Transverse colon (tissue), 4 donors: Measurements from ENCODE around the gene ZNF384. TPM values are rescaled to one million over a fixed set of nuclear protein-coding genes. Genes with fewer than 3 reads are reported as not detected.

Source experiments
- DNase-seq: peaks from one replicate; pipeline ENCODE4 v3.0.0-alpha.2; 2019
- H3K27ac ChIP-seq, 4 donors: fragments of 200-600 bp; sonication (generic); 2 replicates each; pipeline ENCODE4 v1.5.1; 2016 to 2018; ENCODE audit warnings: inconsistent platforms in 4 of 4
- H3K27me3 ChIP-seq: fragments of 200-600 bp; sonication (generic); 2 replicates; pipeline ENCODE4 v1.5.1; 2017; ENCODE audit warnings: inconsistent platforms
- H3K36me3 ChIP-seq, 4 donors: fragments of 200-600 bp; sonication (generic); 2 replicates each; pipeline ENCODE4 v1.5.1; 2017 to 2019; ENCODE audit warnings: inconsistent platforms in 4 of 4
- H3K4me1 ChIP-seq, 4 donors: fragments of 200-600 bp; sonication (generic); 2 replicates each; pipeline ENCODE4 v1.5.1; 2017 to 2020; ENCODE audit warnings: inconsistent platforms in 4 of 4
- H3K4me3 ChIP-seq, 4 donors: fragments of 200-600 bp; sonication (generic); 1 replicate in 1 of 4; 2 replicates in 3 of 4; pipeline versions ENCODE4 v1.5.1 to v1.6.1; 2017 to 2019; ENCODE audit warnings: inconsistent platforms in 4 of 4
- H3K9me3 ChIP-seq, 2 donors: fragments of 200-600 bp; sonication (generic); 2 replicates each; pipeline ENCODE4 v1.5.1; 2017 to 2019; ENCODE audit warnings: inconsistent platforms in 2 of 2
- EP300 ChIP-seq: sonication (generic); formaldehyde crosslinking; IDR thresholded peaks from one replicate; pipeline ENCODE4 v1.6.1; 2017; ENCODE audit warnings: antibody characterized with exemption, low read depth
- POLR2A ChIP-seq: fragments of 450-650 bp; IDR thresholded peaks from one replicate; pipeline ENCODE4 v1.6.1; 2016; ENCODE audit warnings: antibody characterized with exemption, mild to moderate bottlenecking, moderate library complexity
- POLR2AphosphoS5 ChIP-seq, 3 donors: sonication (generic); formaldehyde crosslinking; IDR thresholded peaks; one replicate each; pipeline ENCODE4 v1.6.1; 2016; ENCODE audit warnings: antibody characterized with exemption in 3 of 3
- WGBS, 2 donors: methylation state at CpG; one replicate each; pipeline ENCODE4 v1.1.5; 2018; ENCODE audit warnings: low coverage in 1 of 2; 5-methylcytosine and 5-hydroxymethylcytosine counted together
- in situ Hi-C, 4 donors: fragments of 200-750 bp; cut with MboI; loops; one replicate each; pipeline versions ENCODE4 v1.15.0 to v1.15.1; 2017; ENCODE audit warnings: low sequenced_read_pairs in 3 of 4, low pct_ligation_motif_present in 1 of 4, low pct_unique_long_range_greater_than_20kb in 1 of 4
- intact Hi-C: fragments of 100-400 bp; cut with DNase I; formaldehyde crosslinking; loops from one replicate; pipeline ENCODE4 v1.15.1; 2023; ENCODE audit warnings: low total_unique reads
- total RNA-seq, 4 donors: library from RNA; depleted of rRNA; stranded (reverse); fragments of >200 nt; gene quantifications; one replicate each; pipeline ENCODE4 v1.1.0, GENCODE V29; 2016
- TF ChIP-seq, protein P1 (sequence below), 5 experiments: fragments of 200-600 bp in 3 of 5; fragments of 450-650 bp in 2 of 5; sonication (generic) in 3 of 5; IDR thresholded peaks; 1 replicate in 2 of 5; 2 replicates in 3 of 5; pipeline ENCODE4 v1.5.1; 2016 to 2017; ENCODE audit warnings: antibody characterized with exemption in 5 of 5, inconsistent platforms in 3 of 5, mild to moderate bottlenecking in 2 of 5, moderate library complexity in 1 of 5

The ZNF384 gene
- total RNA-seq, 4 donors from 2014 or later = 34.8 to 49.4 (median 42.8) TPM

GRCh38 chr12:6685814-6686213 is 3.4 kb downstream of the ZNF384 start:
- DNase-seq = no peak
- in situ Hi-C loops (no loop called here), intact Hi-C loops (no loop called here)
- H3K36me3 ChIP-seq = no peaks in the 10 kb centered on the region
- H3K27ac ChIP-seq = no peak overlapping the region
- 66 to 78% methylated on average over 2 to 3 of the region's 3 CpGs for WGBS, 2 donors
- no peaks in the 10 kb centered on the region for H3K27me3 ChIP-seq
- TF ChIP-seq, protein P1, sequence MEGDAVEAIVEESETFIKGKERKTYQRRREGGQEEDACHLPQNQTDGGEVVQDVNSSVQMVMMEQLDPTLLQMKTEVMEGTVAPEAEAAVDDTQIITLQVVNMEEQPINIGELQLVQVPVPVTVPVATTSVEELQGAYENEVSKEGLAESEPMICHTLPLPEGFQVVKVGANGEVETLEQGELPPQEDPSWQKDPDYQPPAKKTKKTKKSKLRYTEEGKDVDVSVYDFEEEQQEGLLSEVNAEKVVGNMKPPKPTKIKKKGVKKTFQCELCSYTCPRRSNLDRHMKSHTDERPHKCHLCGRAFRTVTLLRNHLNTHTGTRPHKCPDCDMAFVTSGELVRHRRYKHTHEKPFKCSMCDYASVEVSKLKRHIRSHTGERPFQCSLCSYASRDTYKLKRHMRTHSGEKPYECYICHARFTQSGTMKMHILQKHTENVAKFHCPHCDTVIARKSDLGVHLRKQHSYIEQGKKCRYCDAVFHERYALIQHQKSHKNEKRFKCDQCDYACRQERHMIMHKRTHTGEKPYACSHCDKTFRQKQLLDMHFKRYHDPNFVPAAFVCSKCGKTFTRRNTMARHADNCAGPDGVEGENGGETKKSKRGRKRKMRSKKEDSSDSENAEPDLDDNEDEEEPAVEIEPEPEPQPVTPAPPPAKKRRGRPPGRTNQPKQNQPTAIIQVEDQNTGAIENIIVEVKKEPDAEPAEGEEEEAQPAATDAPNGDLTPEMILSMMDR (IDR thresholded peaks at IDR 0.05) = no peak
- TF ChIP-seq EP300 (no peak), POLR2AphosphoS5 (IDR thresholded peaks at IDR 0.05) (no peak), POLR2A (no peak)
- peaks cover 21 to 49% (median 28%) of the 10 kb centered on the region in 4 donors for H3K4me1 ChIP-seq
- no peaks in the 10 kb centered on the region for H3K9me3 ChIP-seq
- H3K4me3 ChIP-seq = no peak overlapping the region

DNA sequence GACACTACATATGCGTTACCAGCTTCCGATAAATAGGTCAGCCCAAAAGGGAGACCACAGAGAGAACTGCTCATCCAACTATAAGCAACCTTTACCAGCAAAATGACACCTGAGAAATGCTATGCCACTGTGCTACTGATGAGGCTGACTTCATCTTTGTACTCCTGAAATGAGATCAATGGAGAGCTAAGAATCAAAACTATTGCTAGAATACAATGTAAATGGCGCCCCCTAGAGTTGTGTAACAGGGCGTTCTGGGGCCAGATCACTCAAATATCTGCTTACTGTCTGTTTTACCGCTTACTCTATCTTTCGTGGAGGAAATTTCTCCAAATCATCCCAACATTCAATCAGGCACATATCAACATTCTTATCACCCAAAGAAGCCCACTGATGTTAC is 4.6 kb downstream of the ZNF384 start:
- in situ Hi-C loops = no loop called here
- Histone ChIP-seq H3K27me3 (no peaks in the 10 kb centered on the region), H3K9me3 (no peaks in the 10 kb centered on the region), H3K4me1 (peaks cover 17 to 38% (median 18%) of the 10 kb centered on the region in 4 donors), H3K27ac (peak overlapping the region in 1 of 4 donors; percentile 5), H3K36me3 (peaks cover 0 to 8% (median 3%) of the 10 kb centered on the region in 4 donors), H3K4me3 (no peak overlapping the region)
- intact Hi-C loops = no loop called here
- no peak for DNase-seq
- 52 to 76% methylated on average over 2 to 6 of the region's 6 CpGs for WGBS, 2 donors
- TF ChIP-seq EP300 = no peak
- TF ChIP-seq, protein P1 (IDR thresholded peaks at IDR 0.05) = peak in 4 of 5 experiments; percentile 38 to 52 (median 46)

DNA sequence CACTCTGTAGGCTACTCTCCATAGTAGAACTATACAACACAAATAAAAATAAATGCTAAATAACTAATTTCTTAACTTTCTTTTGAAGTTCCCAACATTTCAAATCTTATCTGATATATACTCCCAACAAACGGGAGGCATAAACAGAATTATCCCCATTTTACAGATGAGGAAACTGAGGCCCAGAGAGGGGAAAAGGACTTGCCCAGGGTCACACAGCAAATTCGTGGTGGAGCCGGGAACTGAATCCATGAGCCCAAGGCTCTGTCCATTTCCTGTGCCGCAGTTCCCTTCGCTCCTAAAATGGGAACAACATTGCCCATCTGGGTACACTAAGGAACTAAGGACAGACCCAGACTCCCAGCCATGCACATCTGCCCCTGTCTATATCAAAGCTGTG is 12.2 kb downstream of the ZNF384 start:
- no peak overlapping the region for H3K4me3 ChIP-seq
- no peaks in the 10 kb centered on the region for H3K27me3 ChIP-seq
- WGBS, 2 donors = 88 to 97% methylated on average over 4 to 5 of the region's 5 CpGs
- H3K36me3 ChIP-seq = peaks cover 0 to 72% (median 30%) of the 10 kb centered on the region in 4 donors
- H3K27ac ChIP-seq = no peak overlapping the region
- H3K4me1 ChIP-seq = no peaks in the 10 kb centered on the region
- TF ChIP-seq POLR2A = no peak
- TF ChIP-seq, protein P1 (IDR thresholded peaks at IDR 0.05) = no peak
- no peak for TF ChIP-seq POLR2AphosphoS5 (IDR thresholded peaks at IDR 0.05)
- TF ChIP-seq EP300 = no peak
- intact Hi-C loops (no loop called here), in situ Hi-C loops (no loop called here)
- no peaks in the 10 kb centered on the region for H3K9me3 ChIP-seq
- no peak for DNase-seq

DNA sequence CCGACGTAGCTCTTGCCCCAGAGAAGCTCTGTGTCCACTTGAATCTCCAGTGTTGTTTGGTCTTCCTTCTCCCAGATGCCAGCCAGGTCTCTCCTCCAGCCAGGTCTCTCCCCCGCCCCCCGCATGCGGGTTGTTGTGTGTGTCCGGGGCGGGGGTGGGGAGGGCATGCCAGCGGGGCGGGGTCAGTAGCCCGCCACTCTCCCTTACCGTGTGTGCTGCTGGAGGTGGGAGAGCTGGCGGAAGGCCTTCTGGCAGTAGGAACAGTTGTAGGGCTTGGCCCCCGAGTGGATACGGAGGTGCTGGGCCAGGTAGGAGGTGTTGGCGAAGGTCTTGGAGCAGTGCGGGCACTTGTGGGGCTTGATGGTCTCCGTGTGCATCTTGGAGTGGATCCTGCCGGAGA is 17.0 kb downstream of the ZNF384 start:
- TF ChIP-seq EP300 = no peak
- TF ChIP-seq POLR2AphosphoS5 (IDR thresholded peaks at IDR 0.05) = no peak
- TF ChIP-seq POLR2A = no peak
- TF ChIP-seq, protein P1 (IDR thresholded peaks at IDR 0.05) = no peak
- intact Hi-C loops = no loop called here
- WGBS, 2 donors = 87 to 97% methylated on average over 5 to 18 of the region's 18 CpGs

More for the DNA sequence above, 17.0 kb downstream of the ZNF384 start:
- H3K9me3 ChIP-seq = no peaks in the 10 kb centered on the region
- H3K27me3 ChIP-seq = no peaks in the 10 kb centered on the region
- H3K4me1 ChIP-seq = no peaks in the 10 kb centered on the region
- in situ Hi-C loops = no loop called here
- no peak for DNase-seq
- H3K4me3 ChIP-seq = no peak overlapping the region
- H3K27ac ChIP-seq = no peak overlapping the region
- H3K36me3 ChIP-seq = peaks cover 0 to 82% (median 38%) of the 10 kb centered on the region in 4 donors
